B cell (primary cell): ENCODE measurements around the gene SESTD1.

Experiments used
- EZH2 ChIP-seq: IDR thresholded peaks from 2 replicates; pipeline ENCODE4 v1.6.1; 2012; ENCODE audit warnings: borderline replicate concordance, low read depth, mild to moderate bottlenecking, moderate library complexity, low read length; ENCODE audit not compliant: insufficient read depth, poor library complexity, severe bottlenecking
- TF ChIP-seq, protein P1 (sequence below): fragments of 200-600 bp; IDR thresholded peaks from one replicate; pipeline ENCODE4 v1.8.0; 2022; ENCODE audit warnings: antibody characterized with exemption, mild to moderate bottlenecking

DNA sequence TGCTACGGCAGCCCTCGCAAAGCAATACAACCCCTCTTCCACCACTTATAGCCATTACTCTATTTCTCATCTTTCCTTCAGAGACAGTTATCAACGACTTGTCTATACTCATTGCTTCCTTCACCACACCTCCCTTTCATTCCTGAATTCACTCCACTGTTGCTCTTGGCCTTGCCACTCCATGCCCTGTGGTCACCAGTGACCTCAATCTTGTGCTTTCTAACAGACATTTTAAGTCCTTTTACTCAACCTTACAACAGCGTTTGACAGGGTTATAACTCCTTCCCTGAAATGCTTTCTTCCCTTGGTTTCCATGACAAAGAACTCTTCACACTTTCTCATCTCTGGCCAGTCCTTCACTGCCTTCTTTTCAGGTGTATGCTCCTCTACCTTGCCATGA lies 124.1 kb downstream of the SESTD1 start:
- TF ChIP-seq, protein P1, sequence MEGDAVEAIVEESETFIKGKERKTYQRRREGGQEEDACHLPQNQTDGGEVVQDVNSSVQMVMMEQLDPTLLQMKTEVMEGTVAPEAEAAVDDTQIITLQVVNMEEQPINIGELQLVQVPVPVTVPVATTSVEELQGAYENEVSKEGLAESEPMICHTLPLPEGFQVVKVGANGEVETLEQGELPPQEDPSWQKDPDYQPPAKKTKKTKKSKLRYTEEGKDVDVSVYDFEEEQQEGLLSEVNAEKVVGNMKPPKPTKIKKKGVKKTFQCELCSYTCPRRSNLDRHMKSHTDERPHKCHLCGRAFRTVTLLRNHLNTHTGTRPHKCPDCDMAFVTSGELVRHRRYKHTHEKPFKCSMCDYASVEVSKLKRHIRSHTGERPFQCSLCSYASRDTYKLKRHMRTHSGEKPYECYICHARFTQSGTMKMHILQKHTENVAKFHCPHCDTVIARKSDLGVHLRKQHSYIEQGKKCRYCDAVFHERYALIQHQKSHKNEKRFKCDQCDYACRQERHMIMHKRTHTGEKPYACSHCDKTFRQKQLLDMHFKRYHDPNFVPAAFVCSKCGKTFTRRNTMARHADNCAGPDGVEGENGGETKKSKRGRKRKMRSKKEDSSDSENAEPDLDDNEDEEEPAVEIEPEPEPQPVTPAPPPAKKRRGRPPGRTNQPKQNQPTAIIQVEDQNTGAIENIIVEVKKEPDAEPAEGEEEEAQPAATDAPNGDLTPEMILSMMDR: no peak
- TF ChIP-seq EZH2: no peak
